PC-9 (cell line): Measurements from ENCODE around the gene CDK5RAP3.

ENCODE experiments used
- CTCF ChIP-seq: fragments of 200-600 bp; sonication (generic); conservative IDR thresholded peaks from 2 replicates; pipeline ENCODE4 v1.6.1; 2017; ENCODE audit warnings: mixed run types, antibody characterized with exemption, mild to moderate bottlenecking, moderate library complexity
- EZH2 ChIP-seq: fragments of 200-600 bp; sonication (generic); IDR thresholded peaks from 2 replicates; pipeline ENCODE4 v1.8.0; 2017; ENCODE audit warnings: antibody characterized with exemption, low read depth

- TF ChIP-seq CTCF (peak; percentile 99), EZH2 (no peak)
Measured at GRCh38 chr17:47949197-47949759, 21.6 kb upstream of the CDK5RAP3 start.
